ENCODE data around the gene TMEM170B.

The TMEM170B gene

DNA sequence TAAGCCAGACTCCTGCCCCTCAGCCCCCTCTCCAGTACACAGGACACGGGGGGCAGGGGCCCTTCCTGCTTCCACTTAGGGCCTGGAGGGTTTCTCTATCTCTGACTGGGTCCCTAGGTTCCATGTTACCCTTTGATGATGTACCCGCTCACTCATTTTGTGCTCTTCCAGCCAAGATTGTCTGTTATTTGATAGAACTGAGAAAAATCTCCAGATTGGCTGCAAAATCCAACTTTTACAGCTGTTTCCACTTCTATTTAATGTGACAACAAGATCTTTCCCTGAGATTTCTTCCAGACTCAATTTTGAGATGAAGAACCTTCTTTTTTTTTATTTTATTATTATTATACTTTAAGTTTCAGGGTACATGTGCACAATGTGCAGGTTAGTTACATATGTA is 85.7 kb downstream of the TMEM170B start:
- TF ChIP-seq Cebpa-rat (IDR thresholded peaks at IDR 0.05), result no peak

GRCh38 chr6:11625302-11625701 is 87.8 kb downstream of the TMEM170B start:
- Histone ChIP-seq H3K36me3 (no peaks in the 10 kb centered on the region), H3K4me1 (peaks cover 52% of the 10 kb centered on the region), H3K27ac (no peak overlapping the region), H3K9me3 (no peaks in the 10 kb centered on the region; the same call in 1 of the 2 replicates), H3K4me3 (no peak overlapping the region), H3K4me2 (no peak overlapping the region), H3K27me3 (no peaks in the 10 kb centered on the region), H4K20me1 (no peaks in the 10 kb centered on the region), H3K9ac (no peak overlapping the region)
- TF ChIP-seq Cebpa-rat (IDR thresholded peaks at IDR 0.05), result no peak

More for the DNA sequence above, 85.7 kb downstream of the TMEM170B start:
- Histone ChIP-seq H3K9ac (no peak overlapping the region), H3K27ac (no peak overlapping the region), H4K20me1 (no peaks in the 10 kb centered on the region), H3K4me2 (no peak overlapping the region), H3K4me3 (no peak overlapping the region), H3K4me1 (peaks cover 33% of the 10 kb centered on the region), H3K36me3 (no peaks in the 10 kb centered on the region), H3K27me3 (no peaks in the 10 kb centered on the region), H3K9me3 (no peaks in the 10 kb centered on the region; the same call in 1 of the 2 replicates)

DNA sequence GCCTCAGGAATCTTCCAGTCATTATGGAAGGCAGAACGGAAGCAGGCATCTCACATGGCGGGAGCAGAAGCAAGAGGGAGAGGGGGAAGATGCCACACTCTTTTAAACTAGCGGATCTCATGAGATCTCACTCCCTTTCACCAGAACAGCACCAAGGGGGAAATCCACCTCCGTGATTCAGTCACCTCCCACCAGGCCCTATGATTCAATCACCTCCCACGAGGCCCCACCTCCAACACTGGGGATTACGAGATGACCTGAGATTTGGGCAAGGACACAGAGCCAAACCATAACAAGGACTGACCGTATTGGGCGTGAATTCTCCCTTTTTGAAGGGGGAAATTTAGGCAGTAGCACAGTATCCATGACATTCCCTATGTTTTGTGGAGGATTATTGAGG is 88.8 kb downstream of the TMEM170B start:
- H3K36me3 ChIP-seq, result no peaks in the 10 kb centered on the region
- no peaks in the 10 kb centered on the region; the same call in 1 of the 2 replicates for H3K9me3 ChIP-seq

GRCh38 chr6:11628562-11628961 is 91.0 kb downstream of the TMEM170B start:
- Histone ChIP-seq H3K36me3 (no peaks in the 10 kb centered on the region), H4K20me1 (no peaks in the 10 kb centered on the region), H3K27me3 (no peaks in the 10 kb centered on the region), H3K27ac (peak overlapping the region; percentile 65), H3K9me3 (no peaks in the 10 kb centered on the region; the same call in 1 of the 2 replicates), H3K4me1 (peaks cover 66% of the 10 kb centered on the region), H3K4me3 (no peak overlapping the region), H3K9ac (no peak overlapping the region), H3K4me2 (peak overlapping the region; percentile 83)
- TF ChIP-seq Cebpa-rat (IDR thresholded peaks at IDR 0.05), result no peak

More for the DNA sequence above, 88.8 kb downstream of the TMEM170B start:
- TF ChIP-seq Cebpa-rat (IDR thresholded peaks at IDR 0.05), result no peak
- no peak overlapping the region for H3K27ac ChIP-seq
- H3K4me1 ChIP-seq, result peaks cover 52% of the 10 kb centered on the region
- no peak overlapping the region for H3K4me3 ChIP-seq
- no peak overlapping the region for H3K9ac ChIP-seq
- H4K20me1 ChIP-seq, result no peaks in the 10 kb centered on the region
- no peaks in the 10 kb centered on the region for H3K27me3 ChIP-seq
- H3K4me2 ChIP-seq, result no peak overlapping the region

- Histone ChIP-seq H3K9me3 (no peaks in the 10 kb centered on the region), H3K4me2 (peak overlapping the region; percentile 83), H3K27ac (peak overlapping the region; percentile 78), H3K4me1 (peaks cover 66% of the 10 kb centered on the region), H3K4me3 (no peak overlapping the region), H4K20me1 (no peaks in the 10 kb centered on the region), H3K36me3 (no peaks in the 10 kb centered on the region), H3K9ac (peak overlapping the region; percentile 57), H3K27me3 (no peaks in the 10 kb centered on the region)
- no peak for TF ChIP-seq Cebpa-rat (IDR thresholded peaks at IDR 0.05)
Observed at GRCh38 chr6:11631008-11631407, 93.5 kb downstream of the TMEM170B start.

DNA sequence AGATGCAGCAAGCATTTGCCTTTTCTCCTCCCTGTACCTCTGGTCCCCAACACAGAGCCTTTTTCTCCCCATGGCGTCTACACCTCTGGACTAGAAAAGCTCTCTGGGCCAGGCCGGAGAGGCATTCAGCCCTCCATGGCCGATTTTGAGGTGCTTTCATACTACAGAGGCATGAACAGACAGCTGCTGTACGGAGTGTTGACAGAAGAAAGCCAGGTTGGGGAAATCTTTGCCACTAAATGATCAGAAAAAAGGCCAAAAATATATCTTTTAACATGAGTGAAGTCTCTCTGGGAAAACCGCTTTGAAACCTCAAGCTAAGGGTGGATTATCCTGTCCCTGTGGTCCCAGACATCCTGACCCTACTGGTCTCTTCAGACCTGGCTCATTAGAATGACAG is 94.0 kb downstream of the TMEM170B start:
- Histone ChIP-seq H3K4me2 (peak overlapping the region; percentile 83), H3K9me3 (no peaks in the 10 kb centered on the region), H3K27ac (peak overlapping the region; percentile 78), H3K4me1 (peaks cover 66% of the 10 kb centered on the region), H3K9ac (peak overlapping the region; percentile 57), H3K4me3 (no peak overlapping the region), H4K20me1 (no peaks in the 10 kb centered on the region), H3K36me3 (no peaks in the 10 kb centered on the region), H3K27me3 (no peaks in the 10 kb centered on the region)
- no peak for TF ChIP-seq Cebpa-rat (IDR thresholded peaks at IDR 0.05)

DNA sequence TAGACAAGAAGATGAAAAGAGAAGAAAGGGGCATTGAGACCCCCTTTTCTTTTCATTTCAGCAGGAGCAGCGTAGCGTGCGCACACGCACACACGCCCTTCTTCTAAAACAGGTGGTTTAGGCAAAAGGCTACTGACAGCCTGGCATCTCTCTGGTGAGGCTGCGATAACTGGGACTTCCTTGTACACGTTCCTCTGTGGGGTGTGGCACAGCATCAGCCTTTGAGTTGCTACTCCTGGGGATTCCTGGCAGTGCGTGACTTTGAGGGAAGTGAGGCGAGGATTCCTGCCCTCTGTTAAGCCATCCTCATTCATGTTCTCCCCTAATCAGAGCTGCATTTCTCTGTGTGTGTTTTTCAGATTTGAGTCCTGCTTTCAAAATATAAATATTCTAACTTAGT is 94.7 kb downstream of the TMEM170B start:
- Histone ChIP-seq H3K36me3 (no peaks in the 10 kb centered on the region), H3K9me3 (no peaks in the 10 kb centered on the region), H3K27me3 (no peaks in the 10 kb centered on the region), H3K4me2 (peak overlapping the region; percentile 83), H3K9ac (no peak overlapping the region), H3K27ac (peak overlapping the region; percentile 78; the same call in 1 of the 2 replicates), H3K4me3 (no peak overlapping the region), H3K4me1 (peaks cover 59% of the 10 kb centered on the region), H4K20me1 (no peaks in the 10 kb centered on the region)
- no peak for TF ChIP-seq Cebpa-rat (IDR thresholded peaks at IDR 0.05)

- H3K4me3 ChIP-seq, result no peak overlapping the region
- no peaks in the 10 kb centered on the region for H4K20me1 ChIP-seq
- H3K4me1 ChIP-seq, result peaks cover 52% of the 10 kb centered on the region
- no peak overlapping the region for H3K9ac ChIP-seq
- no peak overlapping the region for H3K27ac ChIP-seq
- H3K27me3 ChIP-seq, result no peaks in the 10 kb centered on the region
- H3K9me3 ChIP-seq, result no peaks in the 10 kb centered on the region
- TF ChIP-seq Cebpa-rat (IDR thresholded peaks at IDR 0.05), result no peak
- no peaks in the 10 kb centered on the region for H3K36me3 ChIP-seq
- H3K4me2 ChIP-seq, result peak overlapping the region; percentile 83
Observed at GRCh38 chr6:11632795-11633511, 95.4 kb downstream of the TMEM170B start.
